NK-92 (cell line): ENCODE data around the gene SMARCD1.
"Not testable (repeated sequence)": the region's sequence is repeated elsewhere in the genome, so short reads cannot be mapped to it uniquely, and the experiment has no call there.

Experiments
- DNase-seq: peaks from one replicate; lab custom pipeline; 2025; ENCODE audit not compliant: unreplicated experiment; lab: John Stamatoyannopoulos, UW

The SMARCD1 gene

DNA sequence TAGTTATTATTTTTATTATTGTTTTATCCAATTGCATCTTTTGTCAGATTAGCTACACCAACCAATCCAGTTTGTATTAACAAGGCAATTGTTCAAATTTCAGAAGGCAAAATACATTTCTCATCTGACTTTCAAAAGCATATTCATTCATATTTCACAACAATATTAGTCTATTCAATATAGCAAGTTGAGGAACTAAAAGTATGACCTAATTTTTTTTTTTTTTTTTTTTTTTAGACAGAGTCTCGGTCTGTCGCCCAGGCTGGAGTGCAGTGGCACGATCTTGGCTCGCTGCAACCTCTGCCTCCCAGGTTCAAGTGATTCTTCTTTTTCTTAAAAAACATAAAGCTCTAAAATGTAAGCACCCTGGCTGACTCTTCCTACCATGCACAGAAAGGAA is 44.1 kb downstream of the SMARCD1 start:
- DNase-seq: no peak

DNA sequence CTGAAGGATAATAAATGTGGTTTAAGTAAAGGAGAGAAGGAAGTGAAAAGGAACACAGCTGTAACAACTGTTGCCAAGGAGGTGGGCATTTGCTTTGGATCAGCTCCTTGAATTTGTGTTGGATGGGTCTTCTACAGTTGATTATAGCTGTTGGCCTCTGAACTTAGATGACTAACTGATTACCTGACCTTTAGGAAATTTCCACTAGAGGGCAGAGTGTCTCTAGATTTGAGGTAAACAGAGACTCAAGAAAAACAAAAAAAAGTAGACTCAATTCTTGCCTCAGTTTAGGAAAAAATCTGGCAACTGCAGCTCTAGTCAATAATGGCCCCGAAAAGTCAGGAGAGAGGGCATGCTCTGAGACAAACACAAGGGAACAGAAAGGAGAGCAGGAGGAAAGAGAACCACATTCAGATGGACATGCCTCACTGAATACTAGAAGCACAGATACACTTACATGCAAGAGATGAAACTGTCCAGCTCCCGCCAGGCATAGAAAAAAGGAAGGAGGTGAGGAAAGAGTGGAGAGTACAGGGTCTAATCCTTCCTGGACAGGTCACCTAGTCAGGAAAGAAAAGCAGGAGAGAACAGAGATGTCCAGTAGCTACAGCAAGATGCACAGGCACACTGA is 47.5 kb downstream of the SMARCD1 start:
- no peak for DNase-seq

DNA sequence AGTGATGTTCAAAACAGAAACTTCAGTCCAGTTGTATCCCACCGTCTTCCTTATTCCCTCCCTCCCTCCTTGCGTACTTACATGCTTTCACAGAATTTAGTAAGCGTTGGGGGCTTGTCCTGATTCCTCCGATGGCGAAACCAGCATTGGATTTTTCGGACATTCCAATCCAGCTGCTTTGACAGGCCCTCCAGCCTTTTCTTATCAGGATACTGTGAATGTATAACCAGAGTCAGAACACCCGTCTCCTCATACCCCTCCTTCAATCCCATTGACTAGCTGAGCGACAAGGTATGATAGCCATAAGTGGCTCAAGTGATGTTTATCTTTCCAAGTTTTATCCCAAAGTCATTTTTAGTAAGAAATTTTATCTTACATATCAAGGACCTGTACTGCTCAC is 57.9 kb downstream of the SMARCD1 start:
- no peak for DNase-seq

DNA sequence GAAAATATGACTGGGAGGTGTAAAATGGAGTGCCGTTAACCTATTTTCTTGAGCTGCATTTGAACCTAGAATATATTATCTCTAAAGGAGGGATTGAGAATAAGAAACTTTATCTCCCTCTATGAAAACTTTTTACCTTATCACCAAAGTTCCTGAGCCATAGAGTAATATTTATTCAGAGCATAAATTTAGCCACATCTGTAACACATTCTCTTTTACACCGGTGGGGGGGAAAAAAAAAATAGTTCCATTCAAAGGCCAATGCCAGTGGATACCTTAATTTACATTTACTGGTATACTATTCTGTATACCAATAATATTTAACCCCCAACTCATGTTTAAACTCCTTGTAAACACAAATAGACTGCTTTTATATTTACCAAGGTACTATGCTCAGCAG is 60.3 kb downstream of the SMARCD1 start:
- DNase-seq: no peak

DNA sequence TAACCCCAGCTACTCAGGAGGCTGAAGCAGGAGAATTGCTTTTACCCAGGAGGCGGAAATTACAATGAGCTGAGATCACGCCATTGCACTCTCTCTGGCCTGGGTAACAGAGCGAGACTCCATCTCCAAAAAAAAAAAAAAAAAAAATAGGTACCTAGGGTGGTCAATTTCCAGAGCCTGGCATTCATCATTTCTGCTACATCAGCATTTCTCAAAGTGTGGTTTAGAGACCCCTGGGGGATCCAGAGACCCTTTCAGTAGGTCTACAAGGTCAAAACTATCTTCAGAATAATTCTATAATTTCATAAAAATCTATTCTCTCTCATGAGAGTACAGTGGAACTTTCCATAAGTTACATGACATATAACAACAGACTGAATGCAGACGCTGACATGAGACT is 62.1 kb downstream of the SMARCD1 start:
- DNase-seq: no peak

DNA sequence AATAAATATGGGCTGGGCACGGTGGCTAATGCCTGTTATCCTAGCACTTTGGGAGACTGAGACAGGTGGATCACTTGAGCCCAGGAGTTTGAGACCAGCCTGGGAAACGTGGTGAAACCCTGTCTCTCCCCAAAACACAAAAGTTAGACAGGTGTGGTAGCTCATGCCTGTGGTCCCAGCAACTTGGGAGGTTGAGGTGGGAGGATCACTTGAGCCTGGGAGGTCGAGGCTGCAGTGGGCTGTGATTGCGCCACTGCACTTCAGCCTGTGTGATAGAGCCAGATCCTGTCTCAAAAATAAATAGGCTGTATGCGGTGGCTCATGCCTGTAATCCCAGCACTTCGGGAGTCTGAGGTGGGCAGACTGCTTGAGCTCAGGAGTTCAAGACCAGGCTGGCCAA is 62.9 kb downstream of the SMARCD1 start:
- not testable (repeated sequence) for DNase-seq

DNA sequence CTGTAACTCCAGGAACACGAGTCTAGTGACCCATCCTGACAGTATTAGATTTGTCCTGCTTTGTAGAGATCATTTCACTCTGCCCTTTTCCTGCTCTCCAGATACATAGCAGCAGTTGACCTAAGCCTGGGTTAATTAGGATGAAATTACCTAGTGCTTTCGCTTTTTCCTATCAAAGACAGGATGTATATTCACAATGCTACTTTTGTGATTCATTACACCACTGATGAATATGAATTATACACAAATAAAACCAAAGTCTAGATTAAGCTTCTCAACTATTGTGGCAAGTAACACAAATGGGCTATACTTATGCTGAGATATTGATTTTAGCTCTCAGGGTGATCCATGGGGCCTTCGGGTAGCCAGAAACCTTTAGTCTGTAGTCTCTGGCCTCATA is 64.2 kb downstream of the SMARCD1 start:
- DNase-seq: no peak
